GM19238 (cell line): ENCODE results near the gene HOXB7.

Experiments
- DNase-seq: peaks from one replicate; pipeline ENCODE4 v3.0.0; 2011; ENCODE audit warnings: low spot score; ENCODE audit not compliant: insufficient read length

HOXB7 gene

DNA sequence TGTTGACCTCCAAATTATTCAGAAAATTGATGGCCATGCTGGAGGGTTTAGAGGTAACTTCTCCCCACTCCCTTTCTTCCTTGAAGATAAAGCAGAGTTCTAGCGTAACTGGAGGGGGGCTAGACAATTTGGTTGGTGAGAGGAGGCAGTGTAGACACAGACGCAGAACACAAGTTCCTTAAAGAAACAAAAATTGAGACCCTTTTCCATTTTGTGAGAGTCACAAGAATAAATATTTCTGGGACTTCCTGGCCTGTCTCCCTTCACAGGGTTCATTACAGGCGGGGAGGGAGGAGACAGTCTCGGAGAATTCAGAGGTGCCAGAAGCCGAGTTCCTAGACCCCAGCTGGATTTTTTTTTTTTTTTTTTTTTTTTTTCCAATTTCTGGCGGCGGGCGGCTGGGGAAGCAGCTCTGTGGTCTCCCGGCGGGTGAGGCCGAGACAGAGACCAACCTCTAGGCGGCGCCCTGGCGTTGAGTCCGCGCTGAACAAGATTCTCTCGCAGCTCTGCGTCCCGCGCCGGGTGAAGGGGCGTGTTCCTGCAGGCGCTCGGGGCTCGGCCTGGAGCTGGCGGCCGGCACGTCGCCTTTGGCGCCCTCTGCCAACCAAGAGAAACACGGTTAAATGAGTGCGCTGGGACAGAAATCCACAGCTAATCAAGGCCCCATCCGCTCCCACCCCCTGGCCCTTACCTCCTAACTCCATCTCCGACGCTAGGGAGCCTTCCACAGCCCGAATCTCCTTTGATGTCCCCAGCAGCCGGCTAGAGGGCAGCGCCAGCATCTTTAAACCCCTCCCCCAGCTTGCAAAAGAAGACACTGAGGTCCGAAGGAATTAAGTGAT lies 25.6 kb upstream of the HOXB7 start:
- peak; percentile 71 for DNase-seq

GRCh38 chr17:48634493-48635208 lies 23.8 kb upstream of the HOXB7 start:
- DNase-seq = no peak

DNA sequence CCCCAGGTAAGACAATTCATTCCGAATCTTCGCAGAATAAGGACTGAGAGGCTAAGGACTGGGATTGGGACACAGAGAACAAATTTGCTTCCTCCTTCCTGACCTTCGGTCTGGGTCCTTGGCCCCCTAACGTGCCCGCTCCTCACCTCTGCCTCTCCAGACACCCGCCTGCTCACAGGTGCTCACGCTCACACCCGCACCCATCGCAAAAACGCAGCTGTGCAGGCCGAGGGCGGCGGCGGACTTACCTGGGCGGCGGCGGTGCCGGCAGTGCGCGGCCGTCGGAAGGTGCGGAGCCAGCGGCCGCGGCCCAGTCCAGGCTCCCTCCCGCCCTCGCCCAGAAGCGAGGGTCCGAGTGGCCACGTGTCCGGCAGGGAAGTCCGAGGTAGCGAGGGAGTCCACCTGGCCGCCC lies 22.5 kb upstream of the HOXB7 start:
- DNase-seq = no peak

GRCh38 chr17:48632579-48633265 lies 21.9 kb upstream of the HOXB7 start:
- no peak for DNase-seq

GRCh38 chr17:48631693-48632578 lies 21.1 kb upstream of the HOXB7 start:
- DNase-seq = no peak

DNA sequence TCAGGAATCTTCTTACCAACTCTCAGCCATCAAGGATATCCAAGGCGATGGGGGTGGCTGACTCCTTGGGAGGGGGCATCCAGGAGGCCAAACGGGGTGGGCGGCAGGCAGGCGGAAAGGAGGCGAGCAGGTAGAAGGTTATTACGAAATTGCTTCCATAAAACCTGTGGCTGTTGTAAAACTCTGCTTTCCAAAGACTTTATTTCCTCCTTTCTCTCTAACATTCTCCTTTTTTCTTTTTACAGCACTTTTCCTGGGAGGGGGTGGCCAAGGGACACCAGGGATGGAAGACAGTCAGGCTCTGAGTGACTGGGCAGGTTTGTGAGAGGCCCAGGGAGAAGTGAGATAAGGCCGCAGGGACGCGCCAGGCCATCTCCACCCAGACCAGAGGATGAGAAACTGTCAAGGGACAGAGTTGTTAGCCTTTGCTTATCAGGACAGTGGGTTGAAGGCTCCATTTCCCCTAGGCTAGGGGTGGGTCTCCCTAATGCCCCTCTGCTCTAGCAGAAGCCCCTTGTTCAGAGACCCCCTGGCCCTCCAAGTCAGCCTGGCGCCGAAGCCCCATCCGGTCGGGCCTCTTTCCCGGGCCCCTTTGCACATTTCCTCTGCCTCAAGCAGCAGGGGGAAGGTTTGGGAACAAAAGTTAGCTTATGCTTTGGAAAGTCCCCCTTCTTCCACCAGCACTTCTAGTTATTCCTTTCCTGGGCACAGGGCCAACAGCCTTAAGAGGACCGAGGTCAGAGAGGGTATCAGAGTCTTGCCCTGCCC lies 20.3 kb upstream of the HOXB7 start:
- DNase-seq = no peak

DNA sequence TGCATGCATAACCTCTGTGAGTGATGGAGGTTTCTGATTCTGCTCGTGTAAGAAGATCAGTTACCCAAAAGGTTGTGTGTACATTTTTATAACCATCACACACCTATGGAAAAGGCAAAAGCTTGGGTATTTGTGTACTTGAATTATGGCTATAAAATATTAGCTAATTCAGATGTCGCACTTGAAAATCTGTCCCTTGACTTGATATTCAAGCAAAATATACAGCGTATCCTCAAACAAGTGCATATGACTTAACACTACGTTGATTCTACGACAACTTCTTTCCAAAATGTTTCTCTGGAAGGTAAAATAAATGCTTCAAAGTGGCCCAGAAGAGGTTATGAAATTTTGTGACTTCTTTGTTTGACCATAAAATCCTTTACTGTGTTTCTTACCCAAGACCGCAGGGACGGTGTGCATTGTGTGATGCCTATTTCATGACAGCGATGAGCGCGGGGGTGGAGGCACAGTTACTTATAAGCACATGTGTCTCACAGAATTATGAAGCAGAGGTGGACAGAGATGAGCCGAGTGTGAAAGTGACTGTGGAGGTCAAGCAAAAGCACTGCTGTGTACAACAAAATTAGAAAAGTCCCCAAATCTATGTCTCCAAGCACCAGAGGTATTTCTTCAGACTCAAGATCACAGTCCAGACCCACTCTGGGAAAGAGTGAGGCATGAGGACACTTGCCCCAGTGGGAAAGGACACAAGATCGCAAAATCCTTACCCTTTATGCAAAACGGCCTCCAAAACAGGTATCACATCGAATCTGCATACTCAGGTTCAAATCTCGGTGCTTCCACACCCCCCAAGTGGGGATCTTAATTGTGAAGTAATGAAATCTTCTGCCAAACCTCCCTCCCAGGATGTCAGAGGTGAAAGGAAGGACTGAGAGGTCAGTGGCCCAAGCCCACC lies 19.4 kb upstream of the HOXB7 start:
- no peak for DNase-seq

DNA sequence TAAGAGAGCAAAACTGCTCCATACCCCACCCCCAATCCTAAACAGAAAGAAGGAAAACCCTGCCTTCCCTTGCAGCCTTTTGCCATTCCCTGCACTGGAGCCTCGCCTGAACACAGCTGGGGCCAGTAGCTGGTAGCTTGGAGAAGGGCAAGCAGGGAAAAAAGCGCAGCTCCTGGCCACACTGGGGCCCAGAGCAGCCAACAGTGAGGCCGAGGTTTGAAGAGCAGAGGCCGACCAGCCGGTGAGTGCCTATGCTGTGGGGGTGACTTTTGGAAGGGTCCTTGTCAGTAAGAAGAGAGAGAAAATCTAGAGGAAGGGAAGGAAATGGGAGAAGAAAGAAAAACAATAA lies 18.6 kb upstream of the HOXB7 start:
- DNase-seq = no peak

DNA sequence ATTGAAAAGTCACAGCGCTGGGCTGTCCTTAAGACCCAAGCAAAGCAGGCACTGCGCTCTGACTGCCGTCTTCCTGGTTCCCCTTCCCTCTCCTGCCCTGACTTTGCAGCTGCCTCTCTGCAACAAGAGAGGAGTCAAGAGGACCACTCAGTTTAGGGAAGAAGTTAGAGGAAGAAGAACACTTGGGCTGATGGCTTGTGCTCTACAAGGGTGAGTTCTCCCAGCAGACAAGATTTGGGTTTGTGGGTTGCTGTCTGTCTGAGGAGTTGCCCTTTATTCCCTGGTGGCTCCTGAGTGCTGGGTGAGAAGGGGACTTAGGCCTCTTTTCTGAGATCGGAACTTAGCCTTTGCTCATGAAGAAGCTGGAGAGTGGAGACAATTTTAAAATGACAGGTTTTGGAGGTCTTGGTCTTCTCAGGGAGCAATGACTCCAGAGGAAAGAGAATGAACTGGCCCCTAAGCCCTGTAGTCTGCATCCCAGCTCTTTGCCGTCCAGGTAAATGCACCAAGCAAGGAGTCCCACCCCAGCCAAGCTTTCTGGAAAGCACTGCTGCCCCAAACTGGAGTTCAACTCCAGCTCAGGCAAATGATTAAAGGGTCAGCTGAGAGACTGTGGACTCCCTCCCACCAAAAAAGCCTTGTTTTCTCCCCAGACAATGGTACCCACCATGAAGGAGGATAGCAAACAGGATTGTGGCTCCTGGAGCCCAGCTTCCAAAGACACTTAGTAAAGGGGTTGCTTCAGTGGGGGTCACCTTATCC lies 18.0 kb upstream of the HOXB7 start:
- DNase-seq = no peak

- no peak for DNase-seq
Observed at GRCh38 chr17:48627623-48628521, 17.1 kb upstream of the HOXB7 start.

GRCh38 chr17:48627118-48627597 lies 16.3 kb upstream of the HOXB7 start:
- DNase-seq = no peak

DNA sequence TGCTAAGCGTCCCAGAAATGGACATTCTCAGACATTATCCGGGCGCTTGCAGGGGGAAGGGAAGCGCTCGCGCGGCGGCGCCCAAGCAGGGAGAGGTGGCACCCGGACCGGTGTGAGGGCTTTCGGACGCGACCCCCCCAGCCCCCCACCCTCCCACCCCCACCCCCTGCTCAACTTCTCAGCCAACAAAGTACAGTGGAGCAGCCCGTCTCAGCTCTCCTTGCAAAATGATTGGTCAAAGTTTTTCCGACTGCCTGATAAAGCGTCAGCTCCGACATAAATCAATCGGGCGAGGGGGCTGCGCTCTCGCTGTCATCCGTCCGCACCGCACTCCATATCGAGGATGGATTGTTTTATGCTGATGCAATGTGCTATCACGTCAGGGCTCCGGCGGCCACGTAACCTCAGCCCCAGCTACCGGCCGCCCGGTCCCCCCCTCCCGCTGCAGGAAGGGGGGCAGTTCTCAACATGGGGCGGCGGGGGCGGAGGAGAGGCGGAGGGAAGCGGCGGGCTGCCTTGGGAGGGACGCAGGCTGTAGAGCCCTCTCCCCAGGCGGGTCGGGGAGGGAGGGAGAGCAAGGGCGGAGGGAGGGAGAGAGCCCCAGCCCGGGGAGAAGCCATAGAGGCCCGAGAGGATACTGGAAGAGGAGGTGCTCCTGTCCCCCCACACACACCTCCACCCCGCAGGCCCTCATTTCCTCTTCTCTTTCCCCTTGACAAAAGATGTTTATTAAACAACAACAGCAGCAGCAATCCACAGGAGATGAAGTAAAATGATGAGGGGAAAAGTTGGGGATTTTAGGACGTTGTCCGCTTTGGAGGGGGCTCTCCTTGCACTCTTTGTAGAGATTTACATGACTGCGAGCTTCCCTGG lies 15.7 kb upstream of the HOXB7 start, which contains the start of gene HOXB9:
HOXB9 (minus strand) TSS at position 114 of the 873 bp plus-strand sequence; CDS start at position 25, 89 bp downstream.
- no peak for DNase-seq

- DNase-seq = peak; percentile 71
Observed at GRCh38 chr17:48625495-48626244, 14.9 kb upstream of the HOXB7 start.

GRCh38 chr17:48624544-48625494 lies 14.0 kb upstream of the HOXB7 start:
- no peak for DNase-seq

DNA sequence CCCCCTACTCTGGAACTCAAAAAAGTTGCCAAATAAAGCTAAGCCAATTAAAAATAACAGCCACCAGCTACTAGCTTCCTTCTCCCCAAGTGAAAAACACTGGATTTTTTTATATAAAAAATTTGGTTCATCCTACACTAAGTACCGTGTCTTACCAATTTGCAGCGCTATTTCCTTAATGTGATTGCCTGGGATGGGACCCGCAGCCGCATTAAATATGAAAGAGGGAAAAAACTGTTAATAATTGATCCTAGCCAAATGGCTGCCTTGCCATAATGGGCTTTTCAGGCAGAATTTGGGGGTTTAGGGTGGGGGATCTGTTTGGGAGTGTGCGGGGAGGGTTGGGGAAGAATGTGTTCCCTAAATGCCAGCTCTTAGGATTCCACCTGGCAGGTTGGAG lies 13.3 kb upstream of the HOXB7 start:
- no peak for DNase-seq
